HepG2 (cell line): ENCODE measurements around the gene SNX21. TPM values are rescaled to one million over a fixed set of nuclear protein-coding genes. Genes with fewer than 3 reads are reported as not detected.

Experiments used
- ADNP ChIP-seq: sonication (generic); formaldehyde crosslinking; IDR thresholded peaks from 2 replicates; pipeline ENCODE4 v1.4.0; 2020; ENCODE audit warnings: missing genetic modification reagents
- ATAD3A ChIP-seq: sonication (generic); formaldehyde crosslinking; IDR thresholded peaks from 2 replicates; pipeline ENCODE4 v1.4.0; 2020; ENCODE audit warnings: missing genetic modification reagents
- ATF1 ChIP-seq: IDR thresholded peaks from 2 replicates; pipeline ENCODE4 v1.6.1; 2016; ENCODE audit warnings: mild to moderate bottlenecking, control low read depth
- BRCA1 ChIP-seq: sonication (generic); formaldehyde crosslinking; IDR thresholded peaks from 2 replicates; pipeline ENCODE4 v1.4.0; 2020; ENCODE audit warnings: missing genetic modification reagents
- CEBPG ChIP-seq: IDR thresholded peaks from 2 replicates; pipeline ENCODE4 v1.6.1; 2016
- FOXJ3 ChIP-seq: sonication (generic); formaldehyde crosslinking; IDR thresholded peaks from 2 replicates; pipeline ENCODE4 v1.4.0; 2020; ENCODE audit warnings: missing genetic modification reagents, mild to moderate bottlenecking, borderline replicate concordance
- HDAC1 ChIP-seq: sonication (generic); formaldehyde crosslinking; IDR thresholded peaks from 2 replicates; pipeline ENCODE4 v1.5.1; 2020; ENCODE audit warnings: mild to moderate bottlenecking, missing genetic modification reagents
- HIVEP1 ChIP-seq: sonication (generic); formaldehyde crosslinking; IDR thresholded peaks from 2 replicates; pipeline ENCODE4 v1.4.0; 2020; ENCODE audit warnings: mild to moderate bottlenecking, missing genetic modification reagents
- HMG20B ChIP-seq: conservative IDR thresholded peaks from 2 replicates; pipeline ENCODE4 v1.6.1; 2016; ENCODE audit warnings: missing genetic modification reagents, missing compliant biosample characterization
- HNRNPUL1 ChIP-seq: fragments of 200-400 bp; formaldehyde crosslinking; IDR thresholded peaks from 2 replicates; pipeline ENCODE4 v1.6.1; 2017; ENCODE audit warnings: low read depth, mild to moderate bottlenecking, low read length, moderate library complexity
- MEIS1 ChIP-seq: sonication (generic); formaldehyde crosslinking; IDR thresholded peaks from 2 replicates; pipeline ENCODE4 v1.9.0; 2021; ENCODE audit warnings: mild to moderate bottlenecking, missing genetic modification reagents, moderate library complexity, borderline replicate concordance
- RAD21 ChIP-seq: fragments of 450-650 bp; formaldehyde crosslinking; IDR thresholded peaks from 2 replicates; pipeline ENCODE4 v1.5.0; 2020; ENCODE audit warnings: mild to moderate bottlenecking
- REPIN1 ChIP-seq: sonication (generic); formaldehyde crosslinking; IDR thresholded peaks from 2 replicates; pipeline ENCODE4 v1.8.0; 2022; ENCODE audit warnings: missing genetic modification reagents, low read depth, mild to moderate bottlenecking, borderline replicate concordance
- SAP130 ChIP-seq: IDR thresholded peaks from 2 replicates; pipeline ENCODE4 v1.6.1; 2016; ENCODE audit warnings: low read depth
- SIX1 ChIP-seq: sonication (generic); formaldehyde crosslinking; IDR thresholded peaks from 2 replicates; pipeline ENCODE4 v1.4.0; 2020; ENCODE audit warnings: missing genetic modification reagents, borderline replicate concordance
- SUZ12 ChIP-seq: fragments of 150-350 bp; IDR thresholded peaks from 2 replicates; pipeline ENCODE4 v1.6.1; 2014; ENCODE audit warnings: low read depth, low read length
- TFDP2 ChIP-seq: sonication (generic); formaldehyde crosslinking; IDR thresholded peaks from 2 replicates; pipeline ENCODE4 v1.4.0; 2020; ENCODE audit warnings: missing genetic modification reagents
- U2AF2 ChIP-seq: fragments of 200-400 bp; formaldehyde crosslinking; IDR thresholded peaks from 2 replicates; pipeline ENCODE4 v1.6.1; 2017; ENCODE audit warnings: low read depth, mild to moderate bottlenecking, low read length
- ZC3H4 ChIP-seq: sonication (generic); formaldehyde crosslinking; IDR thresholded peaks from 2 replicates; pipeline ENCODE4 v1.4.0; 2020; ENCODE audit warnings: missing genetic modification reagents, borderline replicate concordance
- ZMYM2 ChIP-seq: sonication (generic); formaldehyde crosslinking; IDR thresholded peaks from 2 replicates; pipeline ENCODE4 v1.8.0; 2022; ENCODE audit warnings: mild to moderate bottlenecking, missing genetic modification reagents
- ZMYM3 ChIP-seq: sonication (generic); formaldehyde crosslinking; IDR thresholded peaks from 2 replicates; pipeline ENCODE4 v1.5.1; 2020; ENCODE audit warnings: mild to moderate bottlenecking, missing genetic modification reagents
- ZNF205 ChIP-seq: IDR thresholded peaks from 2 replicates; pipeline ENCODE4 v1.6.1; 2018; ENCODE audit warnings: missing biosample characterization, missing genetic modification reagents
- ZNF225 ChIP-seq: sonication (generic); formaldehyde crosslinking; IDR thresholded peaks from 2 replicates; pipeline ENCODE4 v1.4.0; 2020; ENCODE audit warnings: mild to moderate bottlenecking, missing genetic modification reagents
- ZNF598 ChIP-seq: sonication (generic); formaldehyde crosslinking; IDR thresholded peaks from 2 replicates; pipeline ENCODE4 v1.5.1; 2020; ENCODE audit warnings: mild to moderate bottlenecking, missing genetic modification reagents, borderline replicate concordance
- ZNF616 ChIP-seq: sonication (generic); formaldehyde crosslinking; IDR thresholded peaks from 2 replicates; pipeline ENCODE4 v1.5.0; 2020; ENCODE audit warnings: low read depth, mild to moderate bottlenecking, missing genetic modification reagents
- ZSCAN29 ChIP-seq: sonication (generic); formaldehyde crosslinking; conservative IDR thresholded peaks from 2 replicates; pipeline ENCODE4 v1.4.0; 2020; ENCODE audit warnings: mild to moderate bottlenecking, missing genetic modification reagents
- polyA plus RNA-seq, 8 experiments: library from polyadenylated mRNA; depleted of rRNA in 3 of 8; stranded (reverse) in 7 of 8; unstranded in 1 of 8; fragments of >200 nt; fragmentation: Illumina TruSeq in 4 of 8; extraction: Trizol in 4 of 8; gene quantifications; 2 replicates each; pipeline versions ENCODE4 v1.2.1 to v1.2.3, GENCODE V29; 2011 to 2016; ENCODE audit warnings: low read depth in 4 of 8, missing spikeins in 1 of 8, mixed read lengths in 1 of 8; ENCODE audit not compliant: insufficient read depth in 1 of 8
- total RNA-seq, 5 experiments: library from RNA; depleted of rRNA; stranded (reverse); fragments of >200 nt; fragmentation: Illumina TruSeq; extraction: Trizol; gene quantifications; 2 replicates each; pipeline ENCODE4 v1.2.3, GENCODE V29; 2016; ENCODE audit warnings: low read depth in 1 of 5
- TF ChIP-seq, protein P1 (sequence below): sonication (generic); formaldehyde crosslinking; IDR thresholded peaks from 2 replicates; pipeline ENCODE4 v1.5.0; 2020; ENCODE audit warnings: mild to moderate bottlenecking, missing genetic modification reagents, moderate library complexity
- TF ChIP-seq, protein P2 (sequence below): sonication (generic); formaldehyde crosslinking; IDR thresholded peaks from 2 replicates; pipeline ENCODE4 v1.5.0; 2020; ENCODE audit warnings: mild to moderate bottlenecking, missing genetic modification reagents

Gene SNX21
- total and polyA plus RNA-seq, 2 of the 13 experiments (the other 11 are each of a cell fraction or from before 2014, with no cell fraction given): 7.7 to 12.8 TPM

GRCh38 chr20:45833883-45834796 lies 541 bp downstream of the SNX21 start (continued):
- TF ChIP-seq CEBPG (CRISPR knock-in tag) (no peak; the same call in 1 of the 2 replicates), TFDP2 (CRISPR knock-in tag) (no peak; the same call in none of the 2 replicates), ZMYM3 (CRISPR knock-in tag) (no peak), ZNF598 (CRISPR knock-in tag) (no peak; the same call in 1 of the 2 replicates), HDAC1 (CRISPR knock-in tag) (peak; percentile 55; the same call in 1 of the 2 replicates), ZSCAN29 (CRISPR knock-in tag) (peak; percentile 41; the same call in 1 of the 2 replicates), HMG20B (CRISPR knock-in tag) (no peak), U2AF2 (no peak), SAP130 (CRISPR knock-in tag) (peak; percentile 64), ATAD3A (CRISPR knock-in tag) (peak; percentile 90; the same call in 1 of the 2 replicates), ZNF616 (CRISPR knock-in tag) (0 out of 2 replicates have a peak, but pooled peaks have one; percentile 80), ZC3H4 (CRISPR knock-in tag) (0 out of 2 replicates have a peak, but pooled peaks have one; percentile 23), ATF1 (CRISPR knock-in tag) (no peak), ZNF205 (CRISPR knock-in tag) (no peak), SUZ12 (no peak), REPIN1 (no peak), SIX1 (no peak; the same call in 1 of the 2 replicates), FOXJ3 (CRISPR knock-in tag) (no peak), BRCA1 (CRISPR knock-in tag) (no peak), HNRNPUL1 (no peak), ADNP (peak; percentile 90), MEIS1 (CRISPR knock-in tag) (no peak), RAD21 (peak; percentile 54; the same call in 1 of the 2 replicates), HIVEP1 (CRISPR knock-in tag) (peak; percentile 71), ZMYM2 (CRISPR knock-in tag) (peak; percentile 82; the same call in 1 of the 2 replicates), ZNF225 (peak; percentile 85)
- TF ChIP-seq, protein P1, sequence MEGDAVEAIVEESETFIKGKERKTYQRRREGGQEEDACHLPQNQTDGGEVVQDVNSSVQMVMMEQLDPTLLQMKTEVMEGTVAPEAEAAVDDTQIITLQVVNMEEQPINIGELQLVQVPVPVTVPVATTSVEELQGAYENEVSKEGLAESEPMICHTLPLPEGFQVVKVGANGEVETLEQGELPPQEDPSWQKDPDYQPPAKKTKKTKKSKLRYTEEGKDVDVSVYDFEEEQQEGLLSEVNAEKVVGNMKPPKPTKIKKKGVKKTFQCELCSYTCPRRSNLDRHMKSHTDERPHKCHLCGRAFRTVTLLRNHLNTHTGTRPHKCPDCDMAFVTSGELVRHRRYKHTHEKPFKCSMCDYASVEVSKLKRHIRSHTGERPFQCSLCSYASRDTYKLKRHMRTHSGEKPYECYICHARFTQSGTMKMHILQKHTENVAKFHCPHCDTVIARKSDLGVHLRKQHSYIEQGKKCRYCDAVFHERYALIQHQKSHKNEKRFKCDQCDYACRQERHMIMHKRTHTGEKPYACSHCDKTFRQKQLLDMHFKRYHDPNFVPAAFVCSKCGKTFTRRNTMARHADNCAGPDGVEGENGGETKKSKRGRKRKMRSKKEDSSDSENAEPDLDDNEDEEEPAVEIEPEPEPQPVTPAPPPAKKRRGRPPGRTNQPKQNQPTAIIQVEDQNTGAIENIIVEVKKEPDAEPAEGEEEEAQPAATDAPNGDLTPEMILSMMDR: 0 out of 2 replicates have a peak, but pooled peaks have one; percentile 13
- TF ChIP-seq, protein P2, sequence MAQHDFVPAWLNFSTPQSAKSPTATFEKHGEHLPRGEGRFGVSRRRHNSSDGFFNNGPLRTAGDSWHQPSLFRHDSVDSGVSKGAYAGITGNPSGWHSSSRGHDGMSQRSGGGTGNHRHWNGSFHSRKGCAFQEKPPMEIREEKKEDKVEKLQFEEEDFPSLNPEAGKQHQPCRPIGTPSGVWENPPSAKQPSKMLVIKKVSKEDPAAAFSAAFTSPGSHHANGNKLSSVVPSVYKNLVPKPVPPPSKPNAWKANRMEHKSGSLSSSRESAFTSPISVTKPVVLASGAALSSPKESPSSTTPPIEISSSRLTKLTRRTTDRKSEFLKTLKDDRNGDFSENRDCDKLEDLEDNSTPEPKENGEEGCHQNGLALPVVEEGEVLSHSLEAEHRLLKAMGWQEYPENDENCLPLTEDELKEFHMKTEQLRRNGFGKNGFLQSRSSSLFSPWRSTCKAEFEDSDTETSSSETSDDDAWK (CRISPR knock-in tag): no peak
